ENCODE results near the gene KLHL21.

DNA sequence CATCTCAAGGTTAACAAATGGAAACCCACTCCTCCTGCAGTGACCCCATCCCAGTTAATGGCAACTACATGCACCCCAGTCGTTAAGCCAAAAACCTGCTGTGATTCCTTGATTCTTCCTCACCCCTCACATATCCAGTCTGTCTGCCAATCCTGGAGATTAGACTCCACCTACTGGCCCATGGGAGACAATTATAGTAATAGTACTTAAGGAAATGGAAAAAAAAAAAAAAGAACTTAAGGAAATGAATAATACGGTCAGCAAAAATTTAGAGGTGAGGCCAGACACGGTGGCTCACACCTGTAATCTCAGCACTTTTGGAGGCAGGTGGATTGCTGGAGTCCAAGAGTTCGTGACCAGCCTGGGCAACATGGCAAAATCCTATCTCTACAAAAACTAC, 55.4 kb downstream of the KLHL21 start:
- no peak for TF ChIP-seq CTCF (IDR thresholded peaks at IDR 0.05; ENCODE audit: borderline replicate concordance, extremely low read depth, low read length, poor library complexity, severe bottlenecking)
- no peak for TF ChIP-seq EZH2 (IDR thresholded peaks at IDR 0.05; ENCODE audit: borderline replicate concordance, low read depth, low read length, severe bottlenecking)

All from DND-41 (cell line).